Measurements from ENCODE around the gene NEU3.

DNA sequence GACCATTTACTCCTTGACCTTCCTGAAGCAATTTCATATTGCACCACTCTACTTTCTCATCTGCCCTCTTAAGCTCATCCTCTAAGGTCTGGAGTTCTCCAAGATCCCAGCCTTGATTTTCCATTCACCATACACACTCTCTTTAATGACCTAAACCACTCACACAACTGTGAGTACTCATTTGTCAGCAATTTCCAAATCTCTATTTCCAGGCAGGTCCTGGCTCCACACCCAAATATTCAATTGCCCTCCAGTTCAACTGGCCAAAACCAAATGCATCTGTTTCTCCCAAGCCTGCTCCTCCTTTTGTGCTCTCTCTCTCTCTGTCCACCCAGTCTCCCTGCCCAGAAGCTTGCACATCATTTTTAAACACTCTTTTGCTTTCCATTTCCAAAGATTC, 39.6 kb downstream of the NEU3 start:
- TF ChIP-seq, protein P1, sequence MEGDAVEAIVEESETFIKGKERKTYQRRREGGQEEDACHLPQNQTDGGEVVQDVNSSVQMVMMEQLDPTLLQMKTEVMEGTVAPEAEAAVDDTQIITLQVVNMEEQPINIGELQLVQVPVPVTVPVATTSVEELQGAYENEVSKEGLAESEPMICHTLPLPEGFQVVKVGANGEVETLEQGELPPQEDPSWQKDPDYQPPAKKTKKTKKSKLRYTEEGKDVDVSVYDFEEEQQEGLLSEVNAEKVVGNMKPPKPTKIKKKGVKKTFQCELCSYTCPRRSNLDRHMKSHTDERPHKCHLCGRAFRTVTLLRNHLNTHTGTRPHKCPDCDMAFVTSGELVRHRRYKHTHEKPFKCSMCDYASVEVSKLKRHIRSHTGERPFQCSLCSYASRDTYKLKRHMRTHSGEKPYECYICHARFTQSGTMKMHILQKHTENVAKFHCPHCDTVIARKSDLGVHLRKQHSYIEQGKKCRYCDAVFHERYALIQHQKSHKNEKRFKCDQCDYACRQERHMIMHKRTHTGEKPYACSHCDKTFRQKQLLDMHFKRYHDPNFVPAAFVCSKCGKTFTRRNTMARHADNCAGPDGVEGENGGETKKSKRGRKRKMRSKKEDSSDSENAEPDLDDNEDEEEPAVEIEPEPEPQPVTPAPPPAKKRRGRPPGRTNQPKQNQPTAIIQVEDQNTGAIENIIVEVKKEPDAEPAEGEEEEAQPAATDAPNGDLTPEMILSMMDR (IDR thresholded peaks at IDR 0.05) = no peak
- TF ChIP-seq POLR2A (IDR thresholded peaks at IDR 0.05) = no peak

All from vagina (tissue), 2 donors.